Measurements from ENCODE around the gene ARFGEF3. TPM values are rescaled to one million over a fixed set of nuclear protein-coding genes. Genes with fewer than 3 reads are reported as not detected.

ARFGEF3 gene
- total and polyA plus RNA-seq, 2 experiments from 2014 or later: 5.8 to 24.6 TPM

DNA sequence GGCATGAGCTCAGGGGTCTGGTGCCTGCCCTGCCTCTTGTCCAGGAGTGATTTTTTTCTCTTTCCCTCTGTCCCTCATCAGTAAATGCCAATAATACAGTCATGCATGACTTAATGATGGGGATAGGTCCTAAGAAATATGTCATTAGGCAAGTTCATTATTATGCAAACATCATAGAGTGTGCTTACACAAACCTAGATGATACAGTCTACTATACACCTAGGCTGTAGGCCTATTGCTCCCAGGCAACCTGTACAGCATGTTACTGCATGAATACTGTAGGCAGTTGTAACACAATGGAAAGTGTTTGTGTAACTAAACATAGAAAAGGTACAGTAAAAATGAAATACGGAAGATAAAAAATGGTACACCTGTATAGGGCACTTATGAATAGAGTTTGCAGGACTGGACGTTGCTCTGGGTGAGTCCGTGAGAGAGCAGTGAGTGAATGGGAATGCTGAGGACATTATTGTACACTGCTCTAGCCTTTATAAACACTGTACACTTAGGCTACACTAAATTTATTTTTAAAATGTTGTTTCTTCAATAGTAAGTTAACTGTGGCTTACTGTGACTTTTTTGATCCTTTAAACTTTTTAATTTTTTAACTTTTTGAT lies 34.5 kb downstream of the ARFGEF3 start (continued):
- TF ChIP-seq, protein P1, sequence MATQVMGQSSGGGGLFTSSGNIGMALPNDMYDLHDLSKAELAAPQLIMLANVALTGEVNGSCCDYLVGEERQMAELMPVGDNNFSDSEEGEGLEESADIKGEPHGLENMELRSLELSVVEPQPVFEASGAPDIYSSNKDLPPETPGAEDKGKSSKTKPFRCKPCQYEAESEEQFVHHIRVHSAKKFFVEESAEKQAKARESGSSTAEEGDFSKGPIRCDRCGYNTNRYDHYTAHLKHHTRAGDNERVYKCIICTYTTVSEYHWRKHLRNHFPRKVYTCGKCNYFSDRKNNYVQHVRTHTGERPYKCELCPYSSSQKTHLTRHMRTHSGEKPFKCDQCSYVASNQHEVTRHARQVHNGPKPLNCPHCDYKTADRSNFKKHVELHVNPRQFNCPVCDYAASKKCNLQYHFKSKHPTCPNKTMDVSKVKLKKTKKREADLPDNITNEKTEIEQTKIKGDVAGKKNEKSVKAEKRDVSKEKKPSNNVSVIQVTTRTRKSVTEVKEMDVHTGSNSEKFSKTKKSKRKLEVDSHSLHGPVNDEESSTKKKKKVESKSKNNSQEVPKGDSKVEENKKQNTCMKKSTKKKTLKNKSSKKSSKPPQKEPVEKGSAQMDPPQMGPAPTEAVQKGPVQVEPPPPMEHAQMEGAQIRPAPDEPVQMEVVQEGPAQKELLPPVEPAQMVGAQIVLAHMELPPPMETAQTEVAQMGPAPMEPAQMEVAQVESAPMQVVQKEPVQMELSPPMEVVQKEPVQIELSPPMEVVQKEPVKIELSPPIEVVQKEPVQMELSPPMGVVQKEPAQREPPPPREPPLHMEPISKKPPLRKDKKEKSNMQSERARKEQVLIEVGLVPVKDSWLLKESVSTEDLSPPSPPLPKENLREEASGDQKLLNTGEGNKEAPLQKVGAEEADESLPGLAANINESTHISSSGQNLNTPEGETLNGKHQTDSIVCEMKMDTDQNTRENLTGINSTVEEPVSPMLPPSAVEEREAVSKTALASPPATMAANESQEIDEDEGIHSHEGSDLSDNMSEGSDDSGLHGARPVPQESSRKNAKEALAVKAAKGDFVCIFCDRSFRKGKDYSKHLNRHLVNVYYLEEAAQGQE (IDR thresholded peaks at IDR 0.05; ENCODE audit: unreplicated experiment): no peak
- no peak for TF ChIP-seq EZH2phosphoT487 (IDR thresholded peaks at IDR 0.05; ENCODE audit: unreplicated experiment)
- TF ChIP-seq ZNF331 (CRISPR knock-in tag; IDR thresholded peaks at IDR 0.05; ENCODE audit: low read depth): no peak

DNA sequence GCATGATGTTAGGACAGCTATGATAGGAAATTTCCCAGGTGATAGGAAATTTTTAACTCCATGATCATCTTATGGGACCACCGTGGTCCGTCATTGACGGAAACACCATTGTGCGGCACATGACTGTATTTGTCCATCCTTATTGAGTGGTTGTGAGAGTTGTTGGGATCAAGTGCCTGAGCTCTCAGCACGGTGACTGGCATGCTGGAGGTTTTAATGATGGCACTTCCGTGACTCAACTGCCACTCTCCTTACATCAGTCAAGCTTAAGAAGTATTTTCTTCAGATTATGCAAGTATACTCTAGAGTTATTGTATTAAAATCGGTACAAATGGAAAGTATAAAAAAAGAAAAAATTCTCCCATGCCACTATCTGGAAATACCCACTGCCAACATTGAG lies 35.8 kb downstream of the ARFGEF3 start:
- peaks cover 37% of the 10 kb centered on the region for H3K4me1 Mint-ChIP-seq
- Histone ChIP-seq H2AFZ (no peak overlapping the region), H3K4me2 (no peak overlapping the region), H3K4me1 (ENCODE audit: insufficient read depth) (peaks cover 22% of the 10 kb centered on the region), H3K79me2 (replicated peaks; ENCODE audit: insufficient read depth) (peaks cover 4% of the 10 kb centered on the region; the same call in 1 of the 2 replicates), H3K4me3 (no peak overlapping the region), H3F3A (replicated peaks; ENCODE audit: low read depth) (no peaks in the 10 kb centered on the region), H4K20me1 (replicated peaks; ENCODE audit: insufficient read depth) (no peaks in the 10 kb centered on the region), H3K27ac (ENCODE audit: low read depth) (no peak overlapping the region), H3K9me2 (ENCODE audit: insufficient read depth) (no peaks in the 10 kb centered on the region), H3K36me3 (ENCODE audit: insufficient read depth) (no peaks in the 10 kb centered on the region), H3K27me3 (ENCODE audit: insufficient read depth) (no peaks in the 10 kb centered on the region)
- H3K9me3 Mint-ChIP-seq: peaks cover 13% of the 10 kb centered on the region; the same call in 2 of the 3 replicates
- no peak overlapping the region for H3K4me3 Mint-ChIP-seq
- ATAC-seq: no peak
- peaks cover 10% of the 10 kb centered on the region for H3K27me3 Mint-ChIP-seq (ENCODE audit: insufficient read depth, low read depth, poor library complexity)
- no peak overlapping the region for H3K27ac Mint-ChIP-seq
- H3K36me3 Mint-ChIP-seq (ENCODE audit: low read depth): peaks cover 15% of the 10 kb centered on the region
- no peak for DNase-seq (ENCODE audit: low spot score)
- TF ChIP-seq, protein P2, sequence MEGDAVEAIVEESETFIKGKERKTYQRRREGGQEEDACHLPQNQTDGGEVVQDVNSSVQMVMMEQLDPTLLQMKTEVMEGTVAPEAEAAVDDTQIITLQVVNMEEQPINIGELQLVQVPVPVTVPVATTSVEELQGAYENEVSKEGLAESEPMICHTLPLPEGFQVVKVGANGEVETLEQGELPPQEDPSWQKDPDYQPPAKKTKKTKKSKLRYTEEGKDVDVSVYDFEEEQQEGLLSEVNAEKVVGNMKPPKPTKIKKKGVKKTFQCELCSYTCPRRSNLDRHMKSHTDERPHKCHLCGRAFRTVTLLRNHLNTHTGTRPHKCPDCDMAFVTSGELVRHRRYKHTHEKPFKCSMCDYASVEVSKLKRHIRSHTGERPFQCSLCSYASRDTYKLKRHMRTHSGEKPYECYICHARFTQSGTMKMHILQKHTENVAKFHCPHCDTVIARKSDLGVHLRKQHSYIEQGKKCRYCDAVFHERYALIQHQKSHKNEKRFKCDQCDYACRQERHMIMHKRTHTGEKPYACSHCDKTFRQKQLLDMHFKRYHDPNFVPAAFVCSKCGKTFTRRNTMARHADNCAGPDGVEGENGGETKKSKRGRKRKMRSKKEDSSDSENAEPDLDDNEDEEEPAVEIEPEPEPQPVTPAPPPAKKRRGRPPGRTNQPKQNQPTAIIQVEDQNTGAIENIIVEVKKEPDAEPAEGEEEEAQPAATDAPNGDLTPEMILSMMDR (conservative IDR thresholded peaks at IDR 0.05; ENCODE audit: low read depth in 2 of 2): no peak
- TF ChIP-seq POLR2AphosphoS5 (IDR thresholded peaks at IDR 0.05; ENCODE audit: low read depth): no peak
- no peak for TF ChIP-seq CREB1 (CRISPR knock-in tag; IDR thresholded peaks at IDR 0.05; ENCODE audit: low read depth)
- no peak for TF ChIP-seq ZNF331 (CRISPR knock-in tag; IDR thresholded peaks at IDR 0.05; ENCODE audit: low read depth)
- TF ChIP-seq, protein P1 (IDR thresholded peaks at IDR 0.05; ENCODE audit: unreplicated experiment): no peak
- no peak for TF ChIP-seq ZNF114 (CRISPR knock-in tag; IDR thresholded peaks at IDR 0.05)
- TF ChIP-seq JUNB (IDR thresholded peaks at IDR 0.05; ENCODE audit: unreplicated experiment): no peak
- TF ChIP-seq EZH2 (IDR thresholded peaks at IDR 0.05; ENCODE audit: low read depth, unreplicated experiment): no peak
